Measurements from ENCODE around the gene ELN. TPM values are rescaled to one million over a fixed set of nuclear protein-coding genes. Genes with fewer than 3 reads are reported as not detected.

Gene ELN
- total and polyA plus RNA-seq, 2 donors (not counting 1 experiment from before 2014, with no cell fraction given): not detected

DNA sequence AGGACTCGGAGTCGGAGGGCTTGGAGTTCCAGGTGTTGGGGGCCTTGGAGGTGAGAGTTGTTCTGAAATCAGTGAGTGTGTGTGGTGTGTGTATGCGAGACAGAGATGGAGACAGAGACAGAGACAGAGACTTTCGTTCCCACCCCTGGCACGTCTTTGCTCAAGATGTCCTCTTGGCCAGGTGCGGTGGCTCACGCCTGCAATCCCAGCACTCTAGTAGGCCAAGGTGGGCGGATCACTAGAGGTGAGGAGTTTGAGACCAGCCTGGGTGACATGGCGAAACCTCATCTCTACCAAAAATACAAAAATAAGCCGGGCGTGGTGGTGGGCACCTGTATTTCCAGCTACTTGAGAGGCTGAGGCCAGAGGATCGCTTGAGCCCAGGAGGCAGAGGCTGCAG is 35.7 kb downstream of the ELN start:
- no peak overlapping the region for H3K4me3 ChIP-seq (ENCODE audit: control extremely low read depth in 1 of 5, extremely low read depth in 1 of 5, insufficient read depth in 1 of 5, low read depth in 2 of 5, low read length in 4 of 5)
- peaks cover 0 to 8% of the 10 kb centered on the region in 2 donors for H3K4me1 ChIP-seq (ENCODE audit: control insufficient read depth in 2 of 2, insufficient read depth in 2 of 2, low read length in 2 of 2)
- H3K27ac ChIP-seq (ENCODE audit: low read length in 2 of 2): no peak overlapping the region
- no peak overlapping the region for H2AFZ ChIP-seq (ENCODE audit: insufficient read depth, low read depth, low read length, poor library complexity, severe bottlenecking)
- H3K9me3 ChIP-seq (ENCODE audit: control extremely low read depth in 1 of 3, control insufficient read depth in 2 of 3, insufficient read depth in 1 of 3, low read length in 2 of 3): peaks cover 0 to 3% (median 0%) of the 10 kb centered on the region in 3 donors
- no peaks in the 10 kb centered on the region for H3K36me3 ChIP-seq (replicated peaks in 1 of 2; ENCODE audit: control extremely low read depth in 1 of 2, control insufficient read depth in 1 of 2, extremely low read depth in 1 of 2, insufficient read depth in 2 of 2, low read length in 1 of 2)
- Mint-ChIP-seq H3K9me3 (ENCODE audit: insufficient read depth) (no peaks in the 10 kb centered on the region), H3K27me3 (peaks cover 5% of the 10 kb centered on the region), H3K27ac (no peak overlapping the region), H3K4me3 (no peak overlapping the region), H3K4me1 (peaks cover 5% of the 10 kb centered on the region)
- ChIA-PET CTCF (interaction anchor here (0.7 kb wide), 1 partner anchor 401 kb away, joined by 3 read pairs; no protein-coding TSS in a partner anchor), POLR2A (no interaction called here)
- peak; percentile 12 for DNase-seq
- ATAC-seq (ENCODE audit: low read depth): no peak
- H3K4me2 ChIP-seq (replicated peaks; ENCODE audit: low read depth, low read length, poor library complexity, severe bottlenecking): no peak overlapping the region
- no peak for TF ChIP-seq EZH2 (IDR thresholded peaks at IDR 0.05; ENCODE audit: borderline replicate concordance, insufficient read depth, low read depth, low read length, poor library complexity, severe bottlenecking)
- TF ChIP-seq, protein P1, sequence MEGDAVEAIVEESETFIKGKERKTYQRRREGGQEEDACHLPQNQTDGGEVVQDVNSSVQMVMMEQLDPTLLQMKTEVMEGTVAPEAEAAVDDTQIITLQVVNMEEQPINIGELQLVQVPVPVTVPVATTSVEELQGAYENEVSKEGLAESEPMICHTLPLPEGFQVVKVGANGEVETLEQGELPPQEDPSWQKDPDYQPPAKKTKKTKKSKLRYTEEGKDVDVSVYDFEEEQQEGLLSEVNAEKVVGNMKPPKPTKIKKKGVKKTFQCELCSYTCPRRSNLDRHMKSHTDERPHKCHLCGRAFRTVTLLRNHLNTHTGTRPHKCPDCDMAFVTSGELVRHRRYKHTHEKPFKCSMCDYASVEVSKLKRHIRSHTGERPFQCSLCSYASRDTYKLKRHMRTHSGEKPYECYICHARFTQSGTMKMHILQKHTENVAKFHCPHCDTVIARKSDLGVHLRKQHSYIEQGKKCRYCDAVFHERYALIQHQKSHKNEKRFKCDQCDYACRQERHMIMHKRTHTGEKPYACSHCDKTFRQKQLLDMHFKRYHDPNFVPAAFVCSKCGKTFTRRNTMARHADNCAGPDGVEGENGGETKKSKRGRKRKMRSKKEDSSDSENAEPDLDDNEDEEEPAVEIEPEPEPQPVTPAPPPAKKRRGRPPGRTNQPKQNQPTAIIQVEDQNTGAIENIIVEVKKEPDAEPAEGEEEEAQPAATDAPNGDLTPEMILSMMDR (IDR thresholded peaks at IDR 0.05): no peak
- H4K20me1 ChIP-seq (ENCODE audit: control insufficient read depth, insufficient read depth, low read length, poor library complexity, severe bottlenecking): no peaks in the 10 kb centered on the region
- H3K27me3 ChIP-seq (replicated peaks in 1 of 4; ENCODE audit: control extremely low read depth in 1 of 4, control insufficient read depth in 3 of 4, insufficient read depth in 4 of 4, low read length in 3 of 4): no peaks in the 10 kb centered on the region
- no peaks in the 10 kb centered on the region for H3K79me2 ChIP-seq (ENCODE audit: control insufficient read depth, insufficient read depth, low read length)
- WGBS (ENCODE audit: insufficient coverage): 98% methylated on average over 12 of the region's 12 CpGs
- no peak overlapping the region for H3K9ac ChIP-seq (ENCODE audit: low read length)
- intact Hi-C loops (cut with micrococcal nuclease): no loop called here

DNA sequence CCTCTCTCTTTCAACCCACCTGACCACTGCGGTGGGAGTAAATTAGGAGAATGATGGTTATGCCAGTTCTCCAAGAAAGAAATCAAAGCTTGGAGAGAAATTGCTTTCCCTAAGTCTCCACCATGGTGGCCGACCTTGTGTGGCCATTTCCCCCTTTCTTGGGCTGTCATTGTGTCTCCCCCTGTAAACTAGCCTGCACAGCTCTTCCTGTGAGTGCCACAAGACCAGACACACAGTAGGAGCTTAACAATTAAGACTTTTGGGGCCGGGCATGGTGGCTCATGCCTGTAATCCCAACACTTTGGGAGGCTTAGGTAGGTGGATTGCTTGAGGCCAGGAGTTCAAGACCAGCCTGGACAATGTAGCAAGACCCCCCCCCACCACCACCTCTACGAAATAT is 36.7 kb downstream of the ELN start:
- Histone ChIP-seq H3K4me3 (ENCODE audit: control extremely low read depth in 1 of 5, extremely low read depth in 1 of 5, insufficient read depth in 1 of 5, low read depth in 2 of 5, low read length in 4 of 5) (no peak overlapping the region), H3K27me3 (replicated peaks in 1 of 4; ENCODE audit: control extremely low read depth in 1 of 4, control insufficient read depth in 3 of 4, insufficient read depth in 4 of 4, low read length in 3 of 4) (no peaks in the 10 kb centered on the region), H4K20me1 (ENCODE audit: control insufficient read depth, insufficient read depth, low read length, poor library complexity, severe bottlenecking) (no peaks in the 10 kb centered on the region), H3K4me2 (replicated peaks; ENCODE audit: low read depth, low read length, poor library complexity, severe bottlenecking) (no peak overlapping the region), H2AFZ (ENCODE audit: insufficient read depth, low read depth, low read length, poor library complexity, severe bottlenecking) (no peak overlapping the region), H3K9me3 (ENCODE audit: control extremely low read depth in 1 of 3, control insufficient read depth in 2 of 3, insufficient read depth in 1 of 3, low read length in 2 of 3) (peaks cover 0 to 3% (median 0%) of the 10 kb centered on the region in 3 donors), H3K27ac (ENCODE audit: low read length in 2 of 2) (no peak overlapping the region), H3K36me3 (replicated peaks in 1 of 2; ENCODE audit: control extremely low read depth in 1 of 2, control insufficient read depth in 1 of 2, extremely low read depth in 1 of 2, insufficient read depth in 2 of 2, low read length in 1 of 2) (no peaks in the 10 kb centered on the region), H3K79me2 (ENCODE audit: control insufficient read depth, insufficient read depth, low read length) (no peaks in the 10 kb centered on the region), H3K9ac (ENCODE audit: low read length) (no peak overlapping the region), H3K4me1 (ENCODE audit: control insufficient read depth in 2 of 2, insufficient read depth in 2 of 2, low read length in 2 of 2) (peaks cover 0 to 8% of the 10 kb centered on the region in 2 donors)
- CTCF ChIA-PET: interaction anchor here (0.9 to 7.9 kb wide), 6 partner anchors 10 to 336 kb away, joined by 4 to 110 read pairs (median 8); partner anchors contain the start of gene EIF4H
- Mint-ChIP-seq H3K27ac (no peak overlapping the region), H3K4me3 (no peak overlapping the region), H3K9me3 (ENCODE audit: insufficient read depth) (no peaks in the 10 kb centered on the region), H3K27me3 (no peaks in the 10 kb centered on the region), H3K4me1 (peaks cover 5% of the 10 kb centered on the region)
- no peak for ATAC-seq (ENCODE audit: low read depth)
- POLR2A ChIA-PET: no interaction called here
- TF ChIP-seq, protein P1 (IDR thresholded peaks at IDR 0.05): no peak
- TF ChIP-seq EZH2 (IDR thresholded peaks at IDR 0.05; ENCODE audit: borderline replicate concordance, insufficient read depth, low read depth, low read length, poor library complexity, severe bottlenecking): no peak
- intact Hi-C loops (cut with micrococcal nuclease): loop anchor here (5.0 kb wide), 1 partner anchor 53 kb away; no protein-coding TSS in a partner anchor
- DNase-seq: peak; percentile 2
- 80% methylated on average over 2 of the region's 4 CpGs for WGBS (ENCODE audit: insufficient coverage)
